HG03097 (cell line): ENCODE measurements around the gene NR4A1.

Experiments
- ATAC-seq: cut with Tn5 transposase; IDR thresholded peaks from one replicate; pipeline ENCODE4 v1.9.1; 2021; ENCODE audit not compliant: unreplicated experiment, low FRiP score

The NR4A1 gene

GRCh38 chr12:52073531-52074381 is 22.5 kb downstream of the NR4A1 start:
- no peak for ATAC-seq

GRCh38 chr12:52074971-52075724 is 23.9 kb downstream of the NR4A1 start:
- ATAC-seq, result no peak

GRCh38 chr12:52076811-52077210 is 25.6 kb downstream of the NR4A1 start:
- ATAC-seq, result no peak

- ATAC-seq, result no peak
Measured at GRCh38 chr12:52078276-52078675, 27.0 kb downstream of the NR4A1 start.

- ATAC-seq, result no peak
Measured at GRCh38 chr12:52079576-52080402, 28.5 kb downstream of the NR4A1 start, which contains the start of gene SMIM41. Gene SMIM41 (plus strand): TSS chr12:52079704. CDS start chr12:52079780, 76 bp downstream.

GRCh38 chr12:52080403-52081251 is 29.4 kb downstream of the NR4A1 start:
- no peak for ATAC-seq

GRCh38 chr12:52081263-52081733 is 30.1 kb downstream of the NR4A1 start:
- ATAC-seq, result peak; percentile 59

- no peak for ATAC-seq
Measured at GRCh38 chr12:52082026-52082668, 30.9 kb downstream of the NR4A1 start.

GRCh38 chr12:52082669-52082987 is 31.4 kb downstream of the NR4A1 start:
- no peak for ATAC-seq

GRCh38 chr12:52082988-52083637 is 31.9 kb downstream of the NR4A1 start:
- no peak for ATAC-seq

GRCh38 chr12:52083638-52083996 is 32.4 kb downstream of the NR4A1 start:
- no peak for ATAC-seq

GRCh38 chr12:52084491-52085231 is 33.4 kb downstream of the NR4A1 start:
- ATAC-seq, result no peak

- ATAC-seq, result no peak
Measured at GRCh38 chr12:52085682-52086180, 34.5 kb downstream of the NR4A1 start.

GRCh38 chr12:52086366-52086765 is 35.1 kb downstream of the NR4A1 start:
- ATAC-seq, result no peak

- no peak for ATAC-seq
Measured at GRCh38 chr12:52086944-52087835, 35.9 kb downstream of the NR4A1 start.

GRCh38 chr12:52087961-52088820 is 36.9 kb downstream of the NR4A1 start:
- no peak for ATAC-seq
